ENCODE measurements around the gene BLTP3A. TPM values are rescaled to one million over a fixed set of nuclear protein-coding genes. Genes with fewer than 3 reads are reported as not detected.

The BLTP3A gene
- total and polyA plus RNA-seq, 10 of the 15 experiments (the other 5 are each of a cell fraction or from before 2014, with no cell fraction given) = 2.7 to 16.7 (median 9.9) TPM

GRCh38 chr6:34832942-34833341 is 41.1 kb downstream of the BLTP3A start (continued):
- no peak for TF ChIP-seq RCOR1 (conservative IDR thresholded peaks at IDR 0.05; ENCODE audit: low read depth, low read length)
- no peak for TF ChIP-seq ASH2L (IDR thresholded peaks at IDR 0.05; ENCODE audit: borderline replicate concordance, low read depth)
- no peak for TF ChIP-seq ATF7 (IDR thresholded peaks at IDR 0.05; ENCODE audit: low read depth)
- no peak for TF ChIP-seq RAD21 (IDR thresholded peaks at IDR 0.05; ENCODE audit: insufficient read depth, low read depth, low read length)
- TF ChIP-seq RAD51 (IDR thresholded peaks at IDR 0.05) = no peak

DNA sequence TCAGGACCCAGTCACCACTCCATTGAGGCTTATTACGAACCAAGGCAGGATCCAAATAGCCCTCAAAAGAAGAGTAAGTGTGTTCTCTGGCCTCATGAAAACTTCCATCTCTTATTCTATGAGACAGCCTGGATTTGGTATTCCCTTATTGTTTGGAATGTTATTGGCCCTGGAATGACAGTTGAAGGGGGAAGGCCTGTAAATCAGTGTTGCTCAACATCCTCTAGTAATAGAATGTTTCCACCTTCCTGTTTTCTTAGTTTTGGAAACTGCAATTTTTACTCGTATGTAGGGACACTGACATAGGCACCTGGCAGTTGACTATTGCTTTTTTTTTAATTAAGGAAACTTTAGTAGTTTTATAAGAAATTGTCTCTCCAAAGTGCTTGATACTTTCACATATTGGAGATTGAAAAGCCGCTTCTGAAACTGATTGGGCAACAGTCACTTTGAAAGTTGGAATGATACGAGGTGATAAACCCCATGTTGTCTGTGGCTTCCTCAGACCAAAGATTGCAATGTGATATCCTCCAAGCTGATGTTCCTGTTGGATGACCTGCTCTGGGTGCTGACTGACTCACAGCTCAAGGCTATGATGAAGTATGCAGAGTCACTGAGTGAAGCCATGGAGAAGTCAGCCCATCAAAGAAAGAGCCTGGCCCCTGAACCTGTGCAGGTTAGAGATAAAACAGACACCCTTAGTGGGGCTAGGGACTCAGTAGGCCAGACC is 43.1 kb downstream of the BLTP3A start:
- Histone ChIP-seq H3K9ac (ENCODE audit: control insufficient read depth, insufficient read depth, low read length) (no peak overlapping the region), H3K9me3 (replicated peaks; ENCODE audit: control insufficient read depth, insufficient read depth, low read length) (no peaks in the 10 kb centered on the region), H2AFZ (ENCODE audit: control insufficient read depth, low read depth, low read length) (no peak overlapping the region), H3K27me3 (replicated peaks in 1 of 2; ENCODE audit: control insufficient read depth in 2 of 2, insufficient read depth in 2 of 2, low read length in 1 of 2) (no peaks in the 10 kb centered on the region), H3K4me2 (ENCODE audit: control insufficient read depth, insufficient read depth) (no peak overlapping the region), H3K79me2 (ENCODE audit: control insufficient read depth, insufficient read depth, low read length) (no peaks in the 10 kb centered on the region), H3K4me3 (no peak overlapping the region), H3K27ac (ENCODE audit: control insufficient read depth, insufficient read depth) (no peak overlapping the region), H3K36me3 (ENCODE audit: control insufficient read depth in 2 of 2, insufficient read depth in 2 of 2, low read length in 1 of 2) (peaks cover 11 to 18% of the 10 kb centered on the region in 2 experiments), H4K20me1 (ENCODE audit: control insufficient read depth, insufficient read depth) (no peaks in the 10 kb centered on the region), H3K4me1 (ENCODE audit: control insufficient read depth, insufficient read depth, low read length) (no peaks in the 10 kb centered on the region)
- CTCF ChIA-PET = interaction anchor here (1.0 kb wide), 1 partner anchor 69 kb away, joined by 3 read pairs; no protein-coding TSS in a partner anchor
- RAD21 ChIA-PET (ENCODE audit: unreplicated experiment) = interaction anchor here (0.5 kb wide), 1 partner anchor 671 kb away, joined by 3 read pairs; no protein-coding TSS in a partner anchor
- SMC1A ChIA-PET (ENCODE audit: uncharacterized antibody, unreplicated experiment) = no interaction called here
- intact Hi-C loops (cut with micrococcal nuclease; ENCODE audit: unreplicated experiment) = no loop called here
- POLR2A ChIA-PET = interaction anchor here (0.5 kb wide), 1 partner anchor 11 kb away, joined by 3 read pairs; no protein-coding TSS in a partner anchor
- BruUV-seq (replicated peaks) = no TSS peak
- TF ChIP-seq STAT1 (conservative IDR thresholded peaks at IDR 0.05) = no peak
- TF ChIP-seq CEBPB (IDR thresholded peaks at IDR 0.05; ENCODE audit: borderline replicate concordance in 1 of 2, low read depth in 2 of 2, low read length in 2 of 2) = no peak
- TF ChIP-seq HDGF (IDR thresholded peaks at IDR 0.05) = no peak
- TF ChIP-seq RELB (IDR thresholded peaks at IDR 0.05; ENCODE audit: low read depth) = no peak
- TF ChIP-seq IKZF1 (conservative IDR thresholded peaks at IDR 0.05) = no peak
- TF ChIP-seq, protein P1, sequence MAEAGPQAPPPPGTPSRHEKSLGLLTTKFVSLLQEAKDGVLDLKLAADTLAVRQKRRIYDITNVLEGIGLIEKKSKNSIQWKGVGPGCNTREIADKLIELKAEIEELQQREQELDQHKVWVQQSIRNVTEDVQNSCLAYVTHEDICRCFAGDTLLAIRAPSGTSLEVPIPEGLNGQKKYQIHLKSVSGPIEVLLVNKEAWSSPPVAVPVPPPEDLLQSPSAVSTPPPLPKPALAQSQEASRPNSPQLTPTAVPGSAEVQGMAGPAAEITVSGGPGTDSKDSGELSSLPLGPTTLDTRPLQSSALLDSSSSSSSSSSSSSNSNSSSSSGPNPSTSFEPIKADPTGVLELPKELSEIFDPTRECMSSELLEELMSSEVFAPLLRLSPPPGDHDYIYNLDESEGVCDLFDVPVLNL (IDR thresholded peaks at IDR 0.05; ENCODE audit: low read depth, low read length) = no peak
- TF ChIP-seq RB1 (IDR thresholded peaks at IDR 0.05; ENCODE audit: borderline replicate concordance) = no peak
- TF ChIP-seq MTA2 (IDR thresholded peaks at IDR 0.05; ENCODE audit: low read depth) = no peak
- TF ChIP-seq TCF7 (IDR thresholded peaks at IDR 0.05; ENCODE audit: borderline replicate concordance) = no peak
- TF ChIP-seq BRCA1 (IDR thresholded peaks at IDR 0.05; ENCODE audit: low read depth, low read length) = no peak
- WGBS (ENCODE audit: insufficient coverage, insufficient replicate concordance, low lambda C conversion rate, missing lambda C conversion rate) = 99% methylated on average over 4 of the region's 4 CpGs
- DNase-seq (ENCODE audit: low read depth, low spot score) = no peak
- no peak for FAIRE-seq
- no peak for ATAC-seq
- in situ Hi-C loops (cut with MboI) = no loop called here

Measured in GM12878 (cell line).